Muscle layer of duodenum (tissue), 2 donors: Measurements from ENCODE around the gene PTPRT.

Experiments
- H3K27ac ChIP-seq: one replicate; pipeline ENCODE4 v1.7.0; 2013; ENCODE audit warnings: mild to moderate bottlenecking, low read length
- H3K27me3 ChIP-seq: one replicate; pipeline ENCODE4 v1.7.0; 2013; ENCODE audit warnings: low read depth, mild to moderate bottlenecking, control low read depth, low read length
- H3K36me3 ChIP-seq, 2 donors: one replicate each; pipeline ENCODE4 v1.7.0; 2013; ENCODE audit warnings: low read length in 2 of 2, control low read depth in 1 of 2, mild to moderate bottlenecking in 1 of 2; ENCODE audit not compliant: insufficient read depth in 2 of 2, control insufficient read depth in 1 of 2
- H3K4me1 ChIP-seq, 2 donors: one replicate each; pipeline ENCODE4 v1.7.0; 2013; ENCODE audit warnings: low read length in 2 of 2, mild to moderate bottlenecking in 2 of 2, control low read depth in 1 of 2, moderate library complexity in 1 of 2; ENCODE audit not compliant: insufficient read depth in 2 of 2, control insufficient read depth in 1 of 2
- H3K4me3 ChIP-seq, 2 donors: one replicate each; pipeline ENCODE4 v1.7.0; 2013; ENCODE audit warnings: low read length in 2 of 2, low read depth in 1 of 2, mild to moderate bottlenecking in 1 of 2
- H3K9me3 ChIP-seq, 2 donors: one replicate each; pipeline ENCODE4 v1.7.0; 2013; ENCODE audit warnings: low read length in 2 of 2, control low read depth in 1 of 2, mild to moderate bottlenecking in 1 of 2; ENCODE audit not compliant: control insufficient read depth in 1 of 2
- donor health status: healthy.

The PTPRT gene

DNA sequence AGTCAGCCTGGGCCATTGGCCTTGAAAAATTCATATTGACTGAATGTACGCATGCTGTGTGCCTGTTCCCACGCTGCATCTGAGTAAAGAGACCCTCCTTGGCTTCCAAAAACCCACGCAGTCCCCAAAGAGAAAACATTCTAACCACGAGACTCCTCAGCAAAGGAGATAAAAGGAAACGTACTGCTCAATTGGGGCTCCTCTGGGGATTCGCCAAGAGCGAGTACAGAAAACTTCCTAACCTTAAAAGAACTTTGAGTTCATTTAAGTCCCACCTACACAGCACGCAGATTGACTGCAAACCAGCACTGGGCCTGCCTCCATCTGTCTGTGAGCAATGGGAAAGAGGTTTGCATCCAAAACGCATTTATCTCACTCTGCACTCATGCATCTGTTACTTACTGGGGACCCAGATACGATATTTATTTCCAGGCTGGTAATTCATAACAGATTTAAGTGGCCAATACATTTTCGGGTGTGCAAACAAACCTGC, 1065.7 kb downstream of the PTPRT start:
- H3K4me1 ChIP-seq: no peaks in the 10 kb centered on the region
- no peak overlapping the region for H3K27ac ChIP-seq
- no peaks in the 10 kb centered on the region for H3K27me3 ChIP-seq
- no peaks in the 10 kb centered on the region for H3K9me3 ChIP-seq
- H3K36me3 ChIP-seq: no peaks in the 10 kb centered on the region
- no peak overlapping the region for H3K4me3 ChIP-seq

- H3K27me3 ChIP-seq: no peaks in the 10 kb centered on the region
- H3K4me1 ChIP-seq: no peaks in the 10 kb centered on the region
- H3K27ac ChIP-seq: no peak overlapping the region
- no peak overlapping the region for H3K4me3 ChIP-seq
- no peaks in the 10 kb centered on the region for H3K9me3 ChIP-seq
- H3K36me3 ChIP-seq: no peaks in the 10 kb centered on the region
These were observed 1071.1 kb downstream of the PTPRT start for GRCh38 chr20:42118409-42119125.

DNA sequence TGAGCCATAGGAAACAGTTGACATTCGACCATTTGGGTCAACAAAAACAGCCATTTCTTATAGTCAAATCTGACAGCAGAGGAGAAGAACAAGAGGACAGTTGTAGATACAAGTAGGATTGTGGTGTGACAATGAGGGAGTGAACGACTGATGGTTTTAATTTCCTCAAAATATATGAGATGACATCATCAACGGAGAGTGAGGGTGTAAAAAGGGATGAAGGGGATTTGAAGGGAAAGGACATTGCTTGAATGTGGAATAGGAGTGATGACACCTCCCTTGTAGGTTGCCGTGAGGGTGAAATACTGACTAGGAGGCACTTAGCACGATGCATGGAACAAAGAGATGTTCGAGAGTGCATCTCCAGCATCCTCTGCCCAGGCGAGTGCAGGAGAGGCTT, 1071.7 kb downstream of the PTPRT start:
- H3K36me3 ChIP-seq: no peaks in the 10 kb centered on the region
- H3K4me3 ChIP-seq: no peak overlapping the region
- H3K9me3 ChIP-seq: no peaks in the 10 kb centered on the region
- no peaks in the 10 kb centered on the region for H3K4me1 ChIP-seq
- H3K27me3 ChIP-seq: no peaks in the 10 kb centered on the region
- no peak overlapping the region for H3K27ac ChIP-seq

GRCh38 chr20:42113236-42113635, 1076.5 kb downstream of the PTPRT start:
- H3K4me3 ChIP-seq: no peak overlapping the region
- no peak overlapping the region for H3K27ac ChIP-seq
- no peaks in the 10 kb centered on the region for H3K27me3 ChIP-seq
- no peaks in the 10 kb centered on the region for H3K9me3 ChIP-seq
- H3K36me3 ChIP-seq: no peaks in the 10 kb centered on the region
- H3K4me1 ChIP-seq: peaks cover 0 to 4% of the 10 kb centered on the region in 2 donors

DNA sequence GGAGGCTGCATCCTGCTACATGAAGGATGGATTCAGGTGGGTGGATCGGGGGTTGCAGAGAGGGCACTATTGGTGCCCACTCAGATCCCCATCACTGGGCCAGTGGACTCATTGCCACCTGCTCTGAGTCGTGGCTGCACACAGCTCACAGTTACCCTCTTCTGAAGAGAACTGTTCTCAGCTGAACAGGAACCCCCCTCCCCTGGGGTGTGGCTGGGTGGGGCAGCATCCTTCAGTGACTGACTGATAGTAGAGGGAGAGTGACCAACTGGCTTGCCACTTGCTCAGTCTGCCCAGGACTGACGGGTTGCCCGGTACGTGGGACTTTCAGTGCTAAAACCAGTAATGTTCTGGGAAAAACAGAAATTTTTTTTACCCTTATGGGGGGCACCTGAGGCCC, 1077.5 kb downstream of the PTPRT start:
- Histone ChIP-seq H3K4me3 (no peak overlapping the region), H3K4me1 (peaks cover 0 to 4% of the 10 kb centered on the region in 2 donors), H3K27me3 (no peaks in the 10 kb centered on the region), H3K27ac (no peak overlapping the region), H3K9me3 (no peaks in the 10 kb centered on the region), H3K36me3 (no peaks in the 10 kb centered on the region)

GRCh38 chr20:42111349-42111748, 1078.4 kb downstream of the PTPRT start:
- H3K4me3 ChIP-seq: no peak overlapping the region
- no peak overlapping the region for H3K27ac ChIP-seq
- H3K27me3 ChIP-seq: no peaks in the 10 kb centered on the region
- H3K9me3 ChIP-seq: no peaks in the 10 kb centered on the region
- H3K36me3 ChIP-seq: no peaks in the 10 kb centered on the region
- peaks cover 0 to 4% of the 10 kb centered on the region in 2 donors for H3K4me1 ChIP-seq

GRCh38 chr20:42110301-42110700, 1079.4 kb downstream of the PTPRT start:
- H3K27me3 ChIP-seq: no peaks in the 10 kb centered on the region
- no peaks in the 10 kb centered on the region for H3K36me3 ChIP-seq
- no peaks in the 10 kb centered on the region for H3K9me3 ChIP-seq
- no peak overlapping the region for H3K4me3 ChIP-seq
- H3K4me1 ChIP-seq: peaks cover 0 to 4% of the 10 kb centered on the region in 2 donors
- no peak overlapping the region for H3K27ac ChIP-seq

DNA sequence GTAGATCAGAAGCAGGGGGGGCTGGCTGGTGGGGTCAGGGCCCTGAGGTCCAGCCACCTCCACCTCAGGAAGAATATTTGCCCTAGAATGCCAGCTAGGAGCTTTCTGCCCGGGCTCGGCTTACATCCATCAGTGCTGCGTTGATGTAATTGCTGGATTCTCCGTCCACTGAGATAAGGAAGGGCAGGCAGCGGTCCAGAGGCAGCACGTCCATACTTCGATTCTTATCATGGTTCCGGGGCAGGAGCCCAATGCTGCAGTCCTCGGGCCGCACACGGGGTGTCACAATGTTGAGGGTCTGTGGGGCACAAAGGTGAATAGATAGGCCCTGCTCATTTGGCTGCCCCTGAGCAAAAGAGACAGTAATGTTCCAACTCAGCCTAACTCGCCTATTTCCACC, 1087.7 kb downstream of the PTPRT start:
- no peaks in the 10 kb centered on the region for H3K9me3 ChIP-seq
- no peaks in the 10 kb centered on the region for H3K4me1 ChIP-seq
- H3K27ac ChIP-seq: no peak overlapping the region
- no peak overlapping the region for H3K4me3 ChIP-seq
- H3K36me3 ChIP-seq: no peaks in the 10 kb centered on the region
- H3K27me3 ChIP-seq: no peaks in the 10 kb centered on the region

GRCh38 chr20:42100137-42100704, 1089.5 kb downstream of the PTPRT start:
- no peak overlapping the region for H3K27ac ChIP-seq
- no peaks in the 10 kb centered on the region for H3K9me3 ChIP-seq
- H3K36me3 ChIP-seq: no peaks in the 10 kb centered on the region
- no peaks in the 10 kb centered on the region for H3K4me1 ChIP-seq
- no peaks in the 10 kb centered on the region for H3K27me3 ChIP-seq
- H3K4me3 ChIP-seq: no peak overlapping the region

GRCh38 chr20:42099101-42099500, 1090.6 kb downstream of the PTPRT start:
- Histone ChIP-seq H3K4me1 (no peaks in the 10 kb centered on the region), H3K4me3 (no peak overlapping the region), H3K36me3 (no peaks in the 10 kb centered on the region), H3K27ac (no peak overlapping the region), H3K9me3 (no peaks in the 10 kb centered on the region), H3K27me3 (no peaks in the 10 kb centered on the region)

DNA sequence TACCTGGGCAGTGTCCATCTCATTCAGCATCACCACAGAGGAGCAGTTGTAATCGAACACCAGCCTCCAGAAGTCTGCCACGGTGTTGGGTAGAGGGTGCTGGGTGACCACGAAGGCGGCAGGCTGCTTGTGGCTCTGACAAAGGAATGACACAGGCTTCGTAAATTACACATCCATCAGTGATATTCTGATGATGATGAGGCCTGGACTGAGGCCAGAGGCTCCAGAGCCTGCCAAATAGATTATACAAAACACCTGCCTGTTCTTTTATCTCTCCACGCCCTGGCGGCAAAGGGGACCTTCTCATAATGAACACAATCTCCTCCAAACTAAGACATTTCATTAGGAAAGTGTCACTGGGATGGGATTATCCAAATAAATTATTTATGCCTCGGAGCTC, 1091.3 kb downstream of the PTPRT start:
- Histone ChIP-seq H3K36me3 (no peaks in the 10 kb centered on the region), H3K4me3 (no peak overlapping the region), H3K27ac (no peak overlapping the region), H3K9me3 (no peaks in the 10 kb centered on the region), H3K4me1 (no peaks in the 10 kb centered on the region), H3K27me3 (no peaks in the 10 kb centered on the region)

DNA sequence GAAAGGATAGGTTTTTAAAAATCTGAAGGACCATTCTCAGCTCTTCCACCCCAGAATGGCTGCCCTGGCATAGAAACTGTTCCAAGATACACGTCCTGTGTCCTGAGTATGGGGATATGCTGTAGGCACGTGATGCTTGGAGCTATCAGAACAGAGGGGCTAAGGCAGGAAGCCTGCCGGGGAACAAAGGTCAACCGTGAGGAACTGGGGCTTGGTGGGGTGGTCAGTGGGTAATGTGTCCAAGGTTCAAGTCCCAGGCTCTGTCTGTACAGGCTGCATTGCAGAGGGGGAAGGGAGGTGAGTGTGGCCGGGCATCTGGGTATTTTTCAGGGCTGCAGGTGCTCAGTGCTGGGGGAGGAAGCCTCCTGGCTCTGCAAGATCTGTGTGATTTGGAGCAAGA, 1092.0 kb downstream of the PTPRT start:
- no peaks in the 10 kb centered on the region for H3K9me3 ChIP-seq
- no peaks in the 10 kb centered on the region for H3K36me3 ChIP-seq
- H3K4me3 ChIP-seq: no peak overlapping the region
- H3K27ac ChIP-seq: no peak overlapping the region
- no peaks in the 10 kb centered on the region for H3K4me1 ChIP-seq
- H3K27me3 ChIP-seq: no peaks in the 10 kb centered on the region
